ENCODE data around the gene GRIP2. TPM values are rescaled to one million over a fixed set of nuclear protein-coding genes. Genes with fewer than 3 reads are reported as not detected.

The GRIP2 gene
- total RNA-seq, 6 donors from 2014 or later: 0.33 to 1.0 (median 0.59) TPM

DNA sequence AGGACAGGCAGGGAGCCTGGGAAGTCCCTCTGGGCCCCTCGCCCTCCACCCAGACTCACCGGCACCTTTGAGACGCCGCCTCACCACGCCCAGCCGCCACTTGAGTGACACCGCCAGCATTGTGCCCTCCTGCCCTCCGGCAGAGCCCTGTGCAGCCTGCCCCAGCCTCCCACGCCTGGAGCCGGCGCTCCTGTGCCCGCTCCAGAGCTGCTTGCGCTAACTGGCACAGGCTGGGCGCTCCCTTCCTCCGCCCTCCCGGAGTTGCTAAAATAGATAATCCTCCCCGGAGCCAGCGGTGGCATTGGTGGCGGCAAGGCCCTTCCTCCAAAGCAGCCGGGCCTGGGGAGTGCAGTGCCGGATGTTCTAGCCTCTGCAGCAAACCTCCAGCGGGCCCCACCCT, 15.7 kb upstream of the GRIP2 start:
- Histone ChIP-seq H3K4me3 (no peak overlapping the region), H3K4me1 (peaks cover 0 to 8% (median 2%) of the 10 kb centered on the region in 4 donors), H3K36me3 (no peaks in the 10 kb centered on the region), H3K27me3 (no peaks in the 10 kb centered on the region), H3K27ac (no peak overlapping the region), H3K9me3 (no peaks in the 10 kb centered on the region)
- 16% methylated on average over 9 to 22 of the region's 22 CpGs for WGBS, 2 donors
- TF ChIP-seq, protein P1, sequence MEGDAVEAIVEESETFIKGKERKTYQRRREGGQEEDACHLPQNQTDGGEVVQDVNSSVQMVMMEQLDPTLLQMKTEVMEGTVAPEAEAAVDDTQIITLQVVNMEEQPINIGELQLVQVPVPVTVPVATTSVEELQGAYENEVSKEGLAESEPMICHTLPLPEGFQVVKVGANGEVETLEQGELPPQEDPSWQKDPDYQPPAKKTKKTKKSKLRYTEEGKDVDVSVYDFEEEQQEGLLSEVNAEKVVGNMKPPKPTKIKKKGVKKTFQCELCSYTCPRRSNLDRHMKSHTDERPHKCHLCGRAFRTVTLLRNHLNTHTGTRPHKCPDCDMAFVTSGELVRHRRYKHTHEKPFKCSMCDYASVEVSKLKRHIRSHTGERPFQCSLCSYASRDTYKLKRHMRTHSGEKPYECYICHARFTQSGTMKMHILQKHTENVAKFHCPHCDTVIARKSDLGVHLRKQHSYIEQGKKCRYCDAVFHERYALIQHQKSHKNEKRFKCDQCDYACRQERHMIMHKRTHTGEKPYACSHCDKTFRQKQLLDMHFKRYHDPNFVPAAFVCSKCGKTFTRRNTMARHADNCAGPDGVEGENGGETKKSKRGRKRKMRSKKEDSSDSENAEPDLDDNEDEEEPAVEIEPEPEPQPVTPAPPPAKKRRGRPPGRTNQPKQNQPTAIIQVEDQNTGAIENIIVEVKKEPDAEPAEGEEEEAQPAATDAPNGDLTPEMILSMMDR (IDR thresholded peaks at IDR 0.05): no peak
- no peak for TF ChIP-seq EP300 (IDR thresholded peaks at IDR 0.05)
- TF ChIP-seq POLR2AphosphoS5 (IDR thresholded peaks at IDR 0.05): no peak
- TF ChIP-seq POLR2A (IDR thresholded peaks at IDR 0.05): no peak
- ATAC-seq (ENCODE audit: low FRiP score in 2 of 2) (no peak), DNase-seq (peak in 1 of 2 donors; percentile 83)

- Histone ChIP-seq H3K27me3 (no peaks in the 10 kb centered on the region), H3K4me1 (peaks cover 0 to 8% (median 2%) of the 10 kb centered on the region in 4 donors), H3K36me3 (no peaks in the 10 kb centered on the region), H3K9me3 (no peaks in the 10 kb centered on the region), H3K27ac (no peak overlapping the region), H3K4me3 (no peak overlapping the region)
- no peak for TF ChIP-seq POLR2AphosphoS5 (IDR thresholded peaks at IDR 0.05)
- no peak for TF ChIP-seq POLR2A (IDR thresholded peaks at IDR 0.05)
- TF ChIP-seq EP300 (IDR thresholded peaks at IDR 0.05): no peak
- TF ChIP-seq, protein P1 (IDR thresholded peaks at IDR 0.05): no peak
- WGBS, 2 donors: 83% methylated on average over 3 of the region's 3 CpGs; no CpG with 5 or more reads in 1 of the 2 donors
- DNase-seq (no peak), ATAC-seq (ENCODE audit: low FRiP score in 2 of 2) (no peak)
Observed at GRCh38 chr3:14554715-14555114, 14.6 kb upstream of the GRIP2 start.

DNA sequence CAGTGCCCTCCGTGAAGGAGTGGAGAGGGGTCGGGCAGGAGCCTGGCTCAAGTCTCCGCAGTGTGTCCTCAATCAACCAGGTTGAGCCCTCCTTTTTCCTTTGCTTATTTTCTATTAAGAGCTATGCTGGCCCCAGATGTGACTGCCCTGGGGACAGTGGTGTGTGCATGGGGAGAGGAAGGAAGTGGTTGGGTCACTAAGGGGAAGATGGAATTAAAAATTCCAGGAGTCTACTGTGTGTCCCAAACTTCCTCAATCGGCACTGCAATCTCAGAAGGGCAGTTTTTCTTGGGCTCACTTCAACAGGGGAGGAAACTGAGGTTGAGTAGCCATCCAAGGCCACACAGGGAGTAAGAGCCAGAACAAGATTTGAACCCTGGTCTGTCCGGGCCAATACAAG, 13.7 kb upstream of the GRIP2 start:
- H3K36me3 ChIP-seq: no peaks in the 10 kb centered on the region

GRCh38 chr3:14552717-14553116, 12.6 kb upstream of the GRIP2 start:
- DNase-seq (no peak), ATAC-seq (ENCODE audit: low FRiP score in 2 of 2) (no peak)
- Histone ChIP-seq H3K9me3 (no peaks in the 10 kb centered on the region), H3K36me3 (no peaks in the 10 kb centered on the region), H3K4me1 (peaks cover 0 to 8% (median 2%) of the 10 kb centered on the region in 4 donors), H3K4me3 (no peak overlapping the region), H3K27ac (no peak overlapping the region), H3K27me3 (no peaks in the 10 kb centered on the region)
- TF ChIP-seq, protein P1 (IDR thresholded peaks at IDR 0.05): no peak
- TF ChIP-seq POLR2A (IDR thresholded peaks at IDR 0.05): no peak
- no peak for TF ChIP-seq POLR2AphosphoS5 (IDR thresholded peaks at IDR 0.05)
- no peak for TF ChIP-seq EP300 (IDR thresholded peaks at IDR 0.05)
- WGBS, 2 donors: 91 to 95% methylated on average over 4 of the region's 4 CpGs

More for the DNA sequence above, 13.7 kb upstream of the GRIP2 start:
- H3K27ac ChIP-seq: no peak overlapping the region
- peaks cover 0 to 8% (median 2%) of the 10 kb centered on the region in 4 donors for H3K4me1 ChIP-seq
- DNase-seq: no peak
- no peaks in the 10 kb centered on the region for H3K27me3 ChIP-seq
- 46 to 56% methylated on average over 4 to 5 of the region's 5 CpGs for WGBS, 2 donors
- no peaks in the 10 kb centered on the region for H3K9me3 ChIP-seq
- H3K4me3 ChIP-seq: no peak overlapping the region
- TF ChIP-seq POLR2A (IDR thresholded peaks at IDR 0.05): no peak
- no peak for TF ChIP-seq EP300 (IDR thresholded peaks at IDR 0.05)
- TF ChIP-seq, protein P1 (IDR thresholded peaks at IDR 0.05): no peak
- TF ChIP-seq POLR2AphosphoS5 (IDR thresholded peaks at IDR 0.05): no peak
- ATAC-seq (ENCODE audit: low FRiP score in 2 of 2): peak in 1 of 2 donors; percentile 27

DNA sequence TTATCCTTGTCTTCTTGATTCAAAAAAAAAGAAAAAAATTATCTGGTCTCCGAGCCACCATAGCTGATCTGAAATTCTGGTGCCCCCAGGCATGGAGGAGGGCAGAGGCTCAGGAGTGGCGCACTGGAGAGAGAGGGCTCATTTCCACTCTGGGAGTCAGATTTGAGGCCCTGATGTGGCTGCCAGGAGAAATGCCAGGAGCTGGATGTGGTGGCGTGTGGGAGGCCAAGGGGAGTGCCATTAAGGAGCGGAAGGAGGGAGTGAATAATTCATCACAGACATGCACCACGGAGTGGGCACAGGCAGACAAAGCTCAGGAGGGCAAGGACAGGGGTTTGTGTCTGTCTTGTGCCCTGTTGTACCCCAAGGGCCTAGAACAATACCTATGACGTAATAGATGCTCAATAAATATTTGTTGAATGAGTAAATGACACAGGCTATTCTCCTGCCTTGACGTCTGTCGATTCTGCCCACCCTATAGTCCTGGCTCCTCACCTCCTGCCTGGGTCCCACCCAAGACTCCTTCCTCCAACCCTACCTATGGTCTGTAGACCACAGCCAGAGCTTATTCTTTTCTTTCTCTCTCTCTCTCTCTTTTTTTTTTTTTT, 12.0 kb upstream of the GRIP2 start:
- DNase-seq: no peak
- WGBS, 2 donors: 88 to 89% methylated on average over 8 of the region's 8 CpGs
- Histone ChIP-seq H3K27me3 (no peaks in the 10 kb centered on the region), H3K4me3 (no peak overlapping the region), H3K9me3 (no peaks in the 10 kb centered on the region), H3K36me3 (no peaks in the 10 kb centered on the region), H3K27ac (no peak overlapping the region), H3K4me1 (peaks cover 0 to 8% (median 2%) of the 10 kb centered on the region in 4 donors)
- TF ChIP-seq POLR2A (IDR thresholded peaks at IDR 0.05) (no peak), POLR2AphosphoS5 (IDR thresholded peaks at IDR 0.05) (no peak), EP300 (IDR thresholded peaks at IDR 0.05) (no peak)
- TF ChIP-seq, protein P1 (IDR thresholded peaks at IDR 0.05): no peak
- ATAC-seq (ENCODE audit: low FRiP score in 2 of 2): no peak
